Chondrocyte (in vitro differentiated cells): ENCODE results near the gene CDC34. TPM values are rescaled to one million over a fixed set of nuclear protein-coding genes. Genes with fewer than 3 reads are reported as not detected.

Source experiments
- DNase-seq: peaks from one replicate; pipeline ENCODE4 v3.0.0; 2021; ENCODE audit warnings: mixed read lengths, low spot score
- H3K27ac Mint-ChIP-seq: one replicate; pipeline ENCODE4 v1.8.0; 2021; ENCODE audit warnings: mild to moderate bottlenecking, moderate library complexity, mixed read lengths; ENCODE audit not compliant: unreplicated experiment
- H3K27me3 Mint-ChIP-seq: 2 replicates; pipeline ENCODE4 v1.8.0; 2021; ENCODE audit warnings: low read depth, mixed read lengths
- H3K36me3 Mint-ChIP-seq: 2 replicates; pipeline ENCODE4 v1.8.0; 2021; ENCODE audit warnings: low read depth, mixed read lengths
- H3K4me1 Mint-ChIP-seq: 2 replicates; pipeline ENCODE4 v1.8.0; 2021; ENCODE audit warnings: low read depth, mild to moderate bottlenecking, mixed read lengths
- H3K4me3 Mint-ChIP-seq: one replicate; pipeline ENCODE4 v1.8.0; 2021; ENCODE audit warnings: mild to moderate bottlenecking, moderate library complexity, mixed read lengths; ENCODE audit not compliant: unreplicated experiment
- H3K9me3 Mint-ChIP-seq: 2 replicates; pipeline ENCODE4 v1.8.0; 2021; ENCODE audit warnings: low read depth, mixed read lengths
- total RNA-seq: library from RNA; stranded (reverse); gene quantifications from 3 replicates; pipeline ENCODE4 v1.2.1, GENCODE V29; 2021
- TF ChIP-seq, protein P1 (sequence below): fragments of 200-600 bp; sonication (generic); IDR thresholded peaks from 2 replicates; pipeline ENCODE4 v1.5.0; 2021; ENCODE audit warnings: antibody characterized with exemption, mild to moderate bottlenecking, moderate library complexity

CDC34 gene
- total RNA-seq, 1 donor from 2014 or later: 66.9 TPM

DNA sequence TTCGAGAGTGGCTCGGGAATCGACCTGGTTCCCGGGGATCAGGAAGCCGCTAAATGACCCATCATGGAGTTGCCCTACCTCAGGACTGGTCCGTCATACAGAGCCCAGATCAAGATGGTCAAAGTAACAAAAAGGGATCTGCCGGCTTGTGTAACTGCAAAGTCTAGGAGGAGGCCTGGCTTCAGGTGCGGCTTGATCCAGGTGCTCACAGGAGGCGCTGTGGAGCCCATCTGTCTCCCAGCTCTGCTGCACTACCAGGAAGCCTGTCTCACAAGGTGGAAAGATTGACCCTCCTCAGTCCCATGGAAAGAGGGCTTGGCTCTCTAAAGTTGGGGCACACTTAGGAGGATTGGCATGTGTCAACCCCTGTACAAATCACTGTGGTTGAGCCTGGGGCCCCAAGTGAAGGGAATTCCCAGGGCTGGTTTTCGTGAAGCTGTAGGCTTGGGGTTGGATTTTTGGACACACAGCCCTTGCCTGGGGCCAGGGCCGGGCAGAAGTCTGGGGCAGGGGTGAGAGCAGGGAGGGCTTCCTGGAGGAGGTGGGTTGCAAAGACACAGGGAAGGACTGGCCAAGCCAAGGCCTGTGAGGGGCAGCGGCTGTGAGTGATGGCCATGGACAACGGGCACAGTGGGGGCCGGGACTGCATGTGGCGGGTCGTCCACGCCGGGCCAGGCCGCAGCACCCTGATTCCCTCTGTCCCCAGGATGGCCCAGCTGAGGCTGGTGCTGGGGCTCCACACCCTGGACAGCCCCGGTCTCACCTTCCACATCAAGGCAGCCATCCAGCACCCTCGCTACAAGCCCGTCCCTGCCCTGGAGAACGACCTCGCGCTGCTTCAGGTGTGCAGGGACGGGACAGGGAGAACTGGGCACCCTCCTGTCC is 16.5 kb downstream of the CDC34 start:
- H3K36me3 Mint-ChIP-seq: peaks cover 2% of the 10 kb centered on the region
- TF ChIP-seq, protein P1, sequence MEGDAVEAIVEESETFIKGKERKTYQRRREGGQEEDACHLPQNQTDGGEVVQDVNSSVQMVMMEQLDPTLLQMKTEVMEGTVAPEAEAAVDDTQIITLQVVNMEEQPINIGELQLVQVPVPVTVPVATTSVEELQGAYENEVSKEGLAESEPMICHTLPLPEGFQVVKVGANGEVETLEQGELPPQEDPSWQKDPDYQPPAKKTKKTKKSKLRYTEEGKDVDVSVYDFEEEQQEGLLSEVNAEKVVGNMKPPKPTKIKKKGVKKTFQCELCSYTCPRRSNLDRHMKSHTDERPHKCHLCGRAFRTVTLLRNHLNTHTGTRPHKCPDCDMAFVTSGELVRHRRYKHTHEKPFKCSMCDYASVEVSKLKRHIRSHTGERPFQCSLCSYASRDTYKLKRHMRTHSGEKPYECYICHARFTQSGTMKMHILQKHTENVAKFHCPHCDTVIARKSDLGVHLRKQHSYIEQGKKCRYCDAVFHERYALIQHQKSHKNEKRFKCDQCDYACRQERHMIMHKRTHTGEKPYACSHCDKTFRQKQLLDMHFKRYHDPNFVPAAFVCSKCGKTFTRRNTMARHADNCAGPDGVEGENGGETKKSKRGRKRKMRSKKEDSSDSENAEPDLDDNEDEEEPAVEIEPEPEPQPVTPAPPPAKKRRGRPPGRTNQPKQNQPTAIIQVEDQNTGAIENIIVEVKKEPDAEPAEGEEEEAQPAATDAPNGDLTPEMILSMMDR: peak; percentile 17
- no peaks in the 10 kb centered on the region for H3K27me3 Mint-ChIP-seq
- H3K9me3 Mint-ChIP-seq: no peaks in the 10 kb centered on the region
- no peak overlapping the region for H3K4me3 Mint-ChIP-seq
- peaks cover 4% of the 10 kb centered on the region for H3K4me1 Mint-ChIP-seq
- no peak for DNase-seq
- no peak overlapping the region for H3K27ac Mint-ChIP-seq

DNA sequence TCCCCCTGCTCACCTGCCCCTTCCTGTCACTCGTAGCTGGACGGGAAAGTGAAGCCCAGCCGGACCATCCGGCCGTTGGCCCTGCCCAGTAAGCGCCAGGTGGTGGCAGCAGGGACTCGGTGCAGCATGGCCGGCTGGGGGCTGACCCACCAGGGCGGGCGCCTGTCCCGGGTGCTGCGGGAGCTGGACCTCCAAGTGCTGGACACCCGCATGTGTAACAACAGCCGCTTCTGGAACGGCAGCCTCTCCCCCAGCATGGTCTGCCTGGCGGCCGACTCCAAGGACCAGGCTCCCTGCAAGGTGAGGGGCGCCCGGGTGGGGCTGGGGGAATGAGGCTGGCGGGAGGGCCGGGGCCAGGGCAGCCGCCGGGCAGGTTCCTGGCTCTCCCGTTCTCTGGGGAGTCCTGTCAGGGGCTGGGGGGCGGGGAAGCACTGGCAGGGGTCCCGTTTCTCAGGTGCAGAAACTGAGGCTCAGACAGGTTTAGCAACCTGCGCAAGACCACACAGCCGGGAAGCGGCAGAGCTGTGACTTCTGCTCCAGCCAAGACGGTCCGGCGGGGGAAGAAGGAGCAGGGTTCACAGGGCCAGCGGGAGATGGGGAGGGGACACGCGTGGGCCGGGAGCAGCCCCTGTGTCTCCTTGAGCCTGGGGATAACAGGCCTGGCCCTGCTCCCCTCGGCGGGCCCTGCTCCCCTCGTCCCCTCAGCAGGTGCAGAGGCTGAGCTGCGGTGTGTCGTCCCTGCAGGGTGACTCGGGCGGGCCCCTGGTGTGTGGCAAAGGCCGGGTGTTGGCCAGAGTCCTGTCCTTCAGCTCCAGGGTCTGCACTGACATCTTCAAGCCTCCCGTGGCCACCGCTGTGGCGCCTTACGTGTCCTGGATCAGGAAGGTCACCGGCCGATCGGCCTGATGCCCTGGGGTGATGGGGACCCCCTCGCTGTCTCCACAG is 17.6 kb downstream of the CDC34 start:
- Mint-ChIP-seq H3K9me3 (no peaks in the 10 kb centered on the region), H3K4me1 (peaks cover 4% of the 10 kb centered on the region), H3K27me3 (no peaks in the 10 kb centered on the region), H3K4me3 (no peak overlapping the region), H3K36me3 (no peaks in the 10 kb centered on the region), H3K27ac (no peak overlapping the region)
- TF ChIP-seq, protein P1: no peak
- no peak for DNase-seq

DNA sequence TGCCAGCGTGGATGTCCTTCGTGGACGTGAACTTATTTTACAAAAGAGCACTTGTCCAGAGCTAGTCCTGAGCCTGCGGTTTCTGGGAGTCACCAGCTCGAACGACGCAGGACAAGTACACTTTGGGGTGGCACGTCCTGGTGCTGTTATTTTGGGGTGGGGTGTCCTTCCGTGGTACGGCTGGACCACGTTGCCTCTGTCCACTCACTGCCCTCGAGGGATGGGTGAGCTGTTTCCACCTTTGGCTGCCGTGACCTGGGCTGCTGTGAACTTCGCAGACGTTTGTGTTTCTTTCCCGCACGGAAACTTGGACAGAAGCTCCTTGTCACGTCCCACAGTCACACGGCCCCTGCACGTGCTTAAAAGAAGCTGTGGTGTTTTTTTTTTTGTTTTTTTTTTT is 23.3 kb downstream of the CDC34 start:
- no peaks in the 10 kb centered on the region for H3K27me3 Mint-ChIP-seq
- no peak overlapping the region for H3K27ac Mint-ChIP-seq
- peak; percentile 58 for DNase-seq
- no peaks in the 10 kb centered on the region for H3K36me3 Mint-ChIP-seq
- H3K4me3 Mint-ChIP-seq: no peak overlapping the region
- H3K9me3 Mint-ChIP-seq: no peaks in the 10 kb centered on the region
- H3K4me1 Mint-ChIP-seq: peaks cover 10% of the 10 kb centered on the region
- TF ChIP-seq, protein P1: no peak

DNA sequence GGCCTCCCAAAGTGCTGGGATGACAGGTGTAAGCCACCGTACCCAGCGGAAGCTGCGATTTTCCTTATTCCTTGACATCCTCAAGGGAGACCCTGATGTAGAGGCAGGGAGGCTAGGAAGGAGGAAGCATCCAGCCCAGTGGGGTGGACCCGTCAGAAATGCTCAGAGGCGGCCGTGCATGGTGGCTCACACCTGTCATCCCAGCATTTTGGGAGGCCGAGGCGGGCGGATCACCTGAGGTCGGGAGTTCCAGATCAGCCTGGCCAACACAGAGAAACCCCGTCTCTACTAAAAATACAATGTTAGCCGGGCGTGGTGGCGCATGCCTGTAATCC is 23.9 kb downstream of the CDC34 start:
- Mint-ChIP-seq H3K4me3 (no peak overlapping the region), H3K36me3 (no peaks in the 10 kb centered on the region), H3K27me3 (no peaks in the 10 kb centered on the region), H3K4me1 (peaks cover 10% of the 10 kb centered on the region), H3K27ac (no peak overlapping the region), H3K9me3 (no peaks in the 10 kb centered on the region)
- peak; percentile 68 for DNase-seq
- TF ChIP-seq, protein P1: no peak
